ENCODE data around the gene EIF3CL. TPM values are rescaled to one million over a fixed set of nuclear protein-coding genes. Genes with fewer than 3 reads are reported as not detected.
"Not testable (repeated sequence)": the region's sequence is repeated elsewhere in the genome, so short reads cannot be mapped to it uniquely, and the experiment has no call there.

EIF3CL gene
- 48.4 TPM for polyA plus RNA-seq (ENCODE audit: insufficient read length)

GRCh38 chr16:28403220-28404072 lies at the start of gene EIF3CL:
Gene EIF3CL (minus strand): TSS chr16:28403841. CDS start chr16:28403618, 223 bp downstream.
- not testable (repeated sequence) for DNase-seq (ENCODE audit: low read depth)

DNA sequence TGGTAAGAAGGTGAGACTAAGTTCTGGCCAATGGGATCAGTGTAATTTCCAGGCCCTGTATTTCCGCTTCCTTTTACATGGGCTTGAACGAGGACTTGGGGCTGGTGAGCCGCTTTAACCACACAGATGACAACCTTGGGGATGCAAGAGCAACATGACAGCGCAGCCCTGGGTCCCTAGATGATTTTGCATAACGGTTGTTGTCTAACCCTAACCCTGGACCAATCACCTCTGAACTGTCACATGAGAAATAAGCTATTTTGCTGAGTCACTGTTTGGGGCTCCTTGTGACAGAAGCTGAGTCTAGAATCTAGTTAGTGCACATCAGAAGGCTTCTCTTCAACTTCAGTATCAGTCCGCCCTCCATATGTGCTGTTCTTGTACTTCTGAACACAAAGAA lies 43.4 kb upstream of the EIF3CL start:
- not testable (repeated sequence) for DNase-seq (ENCODE audit: low read depth)

GRCh38 chr16:28446388-28446787 lies 42.7 kb upstream of the EIF3CL start:
- DNase-seq (ENCODE audit: low read depth), result not testable (repeated sequence)

GRCh38 chr16:28443943-28444342 lies 40.3 kb upstream of the EIF3CL start:
- DNase-seq (ENCODE audit: low read depth), result not testable (repeated sequence)

DNA sequence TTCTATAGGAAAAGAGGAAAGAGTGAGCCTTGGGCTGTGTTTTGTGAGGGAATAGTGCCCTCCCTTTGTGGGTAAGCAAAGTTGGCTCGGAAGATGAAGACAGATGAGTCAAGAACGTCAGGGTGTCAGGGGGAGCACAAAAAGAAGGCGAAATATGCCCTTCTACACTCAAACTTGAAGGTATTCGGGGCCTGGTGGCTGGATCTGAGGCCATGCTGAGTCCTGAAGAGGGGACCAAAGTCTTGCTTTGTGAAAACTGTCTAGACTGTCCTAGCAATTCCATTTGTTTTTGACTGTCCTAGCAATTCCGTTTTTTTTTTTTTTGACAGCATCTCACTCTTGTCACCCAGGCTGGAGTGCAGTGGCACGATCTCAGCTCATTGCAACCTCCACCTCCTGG lies 35.3 kb upstream of the EIF3CL start:
- DNase-seq (ENCODE audit: low read depth), result not testable (repeated sequence)

GRCh38 chr16:28435340-28435739 lies 31.7 kb upstream of the EIF3CL start:
- not testable (repeated sequence) for DNase-seq (ENCODE audit: low read depth)

- not testable (repeated sequence) for DNase-seq (ENCODE audit: low read depth)
Observed at GRCh38 chr16:28426060-28426680, 22.5 kb upstream of the EIF3CL start.

DNA sequence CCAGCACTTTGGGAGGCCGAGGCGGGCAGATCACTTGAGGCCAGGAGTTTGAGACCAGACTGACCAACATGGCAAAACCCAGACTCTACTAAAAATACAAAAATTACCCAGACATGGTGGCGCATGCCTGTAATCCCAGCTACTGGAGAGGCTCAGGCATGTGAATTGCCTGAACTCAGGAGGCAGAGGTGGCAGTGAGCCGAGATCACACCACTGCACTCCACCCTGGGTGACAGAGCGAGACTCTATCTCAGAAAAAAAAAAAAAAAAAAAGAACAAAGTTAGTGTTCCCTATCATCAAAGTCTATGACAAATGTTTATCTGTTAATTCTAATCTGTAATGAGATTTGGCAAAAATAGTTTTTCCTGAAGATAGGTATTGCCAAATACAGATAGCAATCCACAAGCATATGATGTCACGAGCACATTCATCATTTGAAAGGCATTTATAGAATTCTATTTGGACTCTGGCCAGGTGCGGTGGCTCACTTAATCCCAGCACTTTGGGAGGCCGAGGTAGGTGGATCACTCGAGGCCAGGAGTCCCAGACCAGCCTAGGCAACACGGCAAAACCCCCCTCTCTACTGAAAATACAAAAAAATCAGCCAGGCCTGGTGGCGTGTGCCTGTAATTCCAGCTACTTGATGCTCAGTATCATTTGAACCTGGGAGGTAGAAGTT lies 17.6 kb upstream of the EIF3CL start:
- DNase-seq (ENCODE audit: low read depth), result not testable (repeated sequence)

GRCh38 chr16:28417033-28417432 lies 13.4 kb upstream of the EIF3CL start:
- DNase-seq (ENCODE audit: low read depth), result not testable (repeated sequence)

GRCh38 chr16:28414530-28414929 lies 10.9 kb upstream of the EIF3CL start:
- DNase-seq (ENCODE audit: low read depth), result not testable (repeated sequence)

GRCh38 chr16:28413585-28413984 lies 9.9 kb upstream of the EIF3CL start:
- not testable (repeated sequence) for DNase-seq (ENCODE audit: low read depth)

GRCh38 chr16:28392054-28392453 lies 11.6 kb downstream of the EIF3CL start:
- DNase-seq (ENCODE audit: low read depth), result not testable (repeated sequence)

DNA sequence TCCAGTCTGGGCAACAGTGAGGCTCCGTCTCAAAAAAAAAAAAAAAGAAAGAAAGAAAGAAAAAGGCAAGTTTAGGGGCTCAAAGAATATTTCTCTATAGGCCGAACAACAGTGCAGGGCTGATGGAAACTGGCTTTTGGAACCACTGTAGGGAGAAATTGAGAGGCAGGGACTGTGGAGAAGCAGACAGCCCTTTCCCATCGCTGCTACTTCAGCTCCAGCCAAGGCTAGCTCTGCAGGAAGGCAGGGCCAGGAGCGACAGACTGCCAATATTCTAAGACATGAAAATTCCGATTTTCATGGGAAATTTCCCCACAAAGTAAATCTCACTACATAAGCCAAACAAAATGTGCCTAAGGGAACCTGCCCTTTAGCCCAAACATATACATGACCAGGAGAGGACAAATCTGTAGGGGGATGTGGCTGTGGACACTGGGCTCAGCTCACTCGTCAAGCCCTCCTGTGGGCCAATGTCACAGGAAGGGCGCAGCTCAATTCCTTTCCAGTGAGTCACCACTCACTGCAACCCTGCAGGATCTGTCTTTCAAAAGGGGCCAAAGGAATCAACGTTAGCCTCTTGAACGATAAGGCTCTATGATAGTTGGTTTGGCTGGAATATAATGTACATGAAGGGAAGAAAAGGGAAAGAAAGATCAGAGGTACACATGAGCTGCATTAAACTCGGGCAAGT lies 21.3 kb downstream of the EIF3CL start:
- DNase-seq (ENCODE audit: low read depth), result not testable (repeated sequence)

- DNase-seq (ENCODE audit: low read depth), result not testable (repeated sequence)
Observed at GRCh38 chr16:28377822-28378221, 25.8 kb downstream of the EIF3CL start.

- DNase-seq (ENCODE audit: low read depth), result not testable (repeated sequence)
Observed at GRCh38 chr16:28377108-28377625, 26.5 kb downstream of the EIF3CL start.

GRCh38 chr16:28375115-28375514 lies 28.5 kb downstream of the EIF3CL start:
- not testable (repeated sequence) for DNase-seq (ENCODE audit: low read depth)

GRCh38 chr16:28374281-28374680 lies 29.4 kb downstream of the EIF3CL start:
- DNase-seq (ENCODE audit: low read depth), result not testable (repeated sequence)

- DNase-seq (ENCODE audit: low read depth), result not testable (repeated sequence)
Observed at GRCh38 chr16:28367926-28368325, 35.7 kb downstream of the EIF3CL start.

- DNase-seq (ENCODE audit: low read depth), result not testable (repeated sequence)
Observed at GRCh38 chr16:28364268-28365173, 39.1 kb downstream of the EIF3CL start.

DNA sequence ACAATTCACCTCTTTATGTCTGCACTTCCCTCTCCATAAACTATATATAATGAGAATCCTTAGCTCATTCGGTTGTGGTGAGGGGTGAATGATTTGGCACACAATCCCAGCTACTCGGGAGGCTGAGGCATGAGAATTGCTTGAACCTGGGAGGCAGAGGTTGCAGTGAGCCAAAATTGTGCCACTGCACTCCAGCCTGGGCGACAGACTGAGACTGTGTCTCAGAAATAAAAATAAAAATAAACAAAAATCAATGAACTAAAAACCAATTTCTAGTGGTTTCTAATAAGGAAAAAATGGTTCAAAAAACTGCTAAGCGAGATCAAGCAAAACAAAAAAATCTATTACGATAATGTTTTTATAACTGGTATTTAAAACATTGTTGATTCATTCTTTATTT lies 40.2 kb downstream of the EIF3CL start, which contains the start of gene NPIPB6:
TSS of gene NPIPB6 (minus strand) at position 101 of the 400 bp plus-strand sequence. CDS start 686 bp downstream, outside the sequence.
- DNase-seq (ENCODE audit: low read depth), result not testable (repeated sequence)
